H4 (cell line): ENCODE results near the gene ANAPC16. TPM values are rescaled to one million over a fixed set of nuclear protein-coding genes. Genes with fewer than 3 reads are reported as not detected.
"Not testable (repeated sequence)": the region's sequence is repeated elsewhere in the genome, so short reads cannot be mapped to it uniquely, and the experiment has no call there.

Experiments
- DNase-seq: peaks from one replicate; pipeline ENCODE4 v3.0.0-alpha.2; 2015; ENCODE audit warnings: low spot score
- total RNA-seq: library from RNA; depleted of rRNA; stranded (reverse); fragments of >200 nt; shearing (Covaris generic); gene quantifications from 2 replicates; pipeline ENCODE4 v1.2.3, GENCODE V29; 2014; rRNA removed

ANAPC16 gene
- total RNA-seq, 1 experiment from 2014 or later, result 98.5 TPM

- peak; percentile 32 for DNase-seq
Measured at GRCh38 chr10:72277340-72277995, 61.7 kb downstream of the ANAPC16 start.

- no peak for DNase-seq
Measured at GRCh38 chr10:72277996-72278667, 62.3 kb downstream of the ANAPC16 start.

GRCh38 chr10:72278668-72279393 lies 63.0 kb downstream of the ANAPC16 start:
- no peak for DNase-seq

- not testable (repeated sequence) for DNase-seq
Measured at GRCh38 chr10:72279587-72279986, 63.8 kb downstream of the ANAPC16 start.

GRCh38 chr10:72283131-72283530 lies 67.3 kb downstream of the ANAPC16 start:
- DNase-seq, result no peak

Other genes with a start within 250 kb of the ANAPC16 start
- 0.27 and 0.29 TPM in 2 replicates for gene SPOCK2, start 127.5 kb upstream of the ANAPC16 start, total RNA-seq
- gene ASCC1, start 264 bp downstream of the ANAPC16 start, total RNA-seq, result 47.3 and 51.5 TPM in 2 replicates
- gene DDIT4, start 57.9 kb downstream of the ANAPC16 start, total RNA-seq, result 227 and 278 TPM in 2 replicates
- 18.1 and 22.1 TPM in 2 replicates for gene DNAJB12, start 138.9 kb downstream of the ANAPC16 start, total RNA-seq